Right cardiac atrium (tissue), 5 donors: ENCODE measurements around the gene MYH7. TPM values are rescaled to one million over a fixed set of nuclear protein-coding genes. Genes with fewer than 3 reads are reported as not detected.

Experiments used
- ATAC-seq, 2 donors: fragments of 200-7000 bp; cut with Tn5 transposase; one replicate each; pipeline versions ENCODE4 v1.8.0 to v1.9.1; 2020; ENCODE audit warnings: moderate library complexity in 2 of 2, mild to moderate bottlenecking in 1 of 2
- DNase-seq, 3 donors: peaks; one replicate each; pipeline ENCODE4 v3.0.0-alpha.2; 2020
- H3K27ac ChIP-seq: one replicate; pipeline ENCODE4 v1.5.1; 2013; ENCODE audit warnings: mild to moderate bottlenecking, low read length, control low read depth, moderate library complexity
- H3K27me3 ChIP-seq: one replicate; pipeline ENCODE4 v1.6.1; 2013; ENCODE audit not compliant: control insufficient read depth, insufficient read depth
- H3K4me1 ChIP-seq: one replicate; pipeline ENCODE4 v1.6.1; 2013; ENCODE audit warnings: low read length; ENCODE audit not compliant: control insufficient read depth, insufficient read depth
- H3K4me3 ChIP-seq: one replicate; pipeline ENCODE4 v1.5.1; 2013; ENCODE audit warnings: low read length, control low read depth
- H3K9me3 ChIP-seq: one replicate; pipeline ENCODE4 v1.6.1; 2013; ENCODE audit warnings: low read length; ENCODE audit not compliant: control insufficient read depth
- WGBS: extraction: QIAGEN DNeasy Blood & Tissue Kit; methylation state at CpG from one replicate; pipeline ENCODE4 v1.1.7; 2013; 5-methylcytosine and 5-hydroxymethylcytosine counted together
- intact Hi-C, 4 donors: fragments of 100-400 bp; cut with DNase I; formaldehyde crosslinking; loops; one replicate each; pipeline versions ENCODE4 v1.11.0 to v1.14.0; 2022 to 2023
- polyA plus RNA-seq: library from polyadenylated mRNA; stranded (reverse); fragments of 200-250 nt; gene quantifications from one replicate; pipeline ENCODE4 v1.2.3, GENCODE V29; 2013
- total RNA-seq, 4 donors: library from RNA; stranded (reverse); fragmentation: NEBNext Ultra II Directional; extraction: Animal tissue kit (Norgen Biotek cat#: 25700); gene quantifications; one replicate each; pipeline ENCODE4 v1.2.1, GENCODE V29; 2021
- donor health status: healthy with polysubstance abuse.
- donor health status: DM: no; HTN: yes; CAD: no.
- donor health status: DM: no; HTN: no; CAD: no.
- donor health status: DM: no; HTN: yes; CAD: no; lungs with severe emphysema.
- donor health status: DM: yes; HTN: yes; CAD: no.

The MYH7 gene
- total and polyA plus RNA-seq, 5 donors: 461 to 2,251 (median 639) TPM

DNA sequence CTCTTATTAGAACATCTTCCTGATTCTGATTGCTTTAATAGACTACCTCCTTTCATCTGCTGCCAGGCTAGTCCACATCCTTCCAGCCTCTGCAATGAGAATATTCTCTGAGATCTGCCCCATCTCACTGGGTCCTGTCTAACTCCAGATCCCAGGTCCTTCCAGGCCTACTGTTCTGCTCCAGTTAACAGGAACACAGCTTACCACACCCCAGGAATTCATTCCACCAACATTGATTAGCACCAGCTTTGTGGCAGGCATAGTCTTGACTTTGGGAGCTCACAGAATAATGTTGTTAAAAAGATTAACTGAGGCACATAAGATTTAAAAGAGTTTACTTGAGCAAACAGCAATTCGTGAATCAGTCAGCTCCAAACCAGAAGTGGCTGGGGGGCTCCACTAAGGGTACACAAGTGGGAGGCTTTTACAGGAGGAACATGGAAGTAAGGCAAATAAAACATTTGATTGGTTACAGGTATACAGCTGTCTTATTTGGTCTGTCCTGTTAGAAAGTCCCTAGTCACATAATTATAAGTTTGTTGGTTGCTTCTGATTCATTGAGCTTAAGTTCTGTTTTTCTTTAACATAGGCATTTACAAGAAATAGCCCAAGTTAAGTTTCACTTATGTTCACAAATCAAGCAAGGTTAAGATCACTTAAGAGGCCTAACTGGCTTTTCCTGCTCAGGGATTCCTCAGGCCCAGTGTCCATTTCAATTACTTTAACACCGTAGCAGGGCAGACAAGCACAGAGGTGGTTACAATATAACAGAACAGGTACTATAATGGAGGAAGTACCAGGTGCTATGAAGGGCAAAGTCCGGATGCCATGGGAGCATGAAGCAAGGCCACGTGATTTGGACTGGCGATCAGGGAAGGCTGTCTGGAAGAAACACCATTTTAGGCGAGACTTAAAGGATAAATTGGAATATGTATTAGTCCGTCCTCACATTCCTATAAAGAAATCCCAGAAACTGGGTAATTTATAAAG, 12.2 kb upstream of the MYH7 start:
- no peaks in the 10 kb centered on the region for H3K9me3 ChIP-seq
- DNase-seq (no peak), ATAC-seq (no peak)
- H3K27ac ChIP-seq: no peak overlapping the region
- H3K4me3 ChIP-seq: no peak overlapping the region
- intact Hi-C loops: loop anchor here in 3 of 4 donors (5.0 to 10.0 kb wide), 3 partner anchors 115 to 123 kb away; partner anchors contain the start of gene PABPN1 (in 1 of the 3)
- H3K4me1 ChIP-seq: no peaks in the 10 kb centered on the region
- no peaks in the 10 kb centered on the region for H3K27me3 ChIP-seq
- 85% methylated on average over 7 of the region's 7 CpGs for WGBS

DNA sequence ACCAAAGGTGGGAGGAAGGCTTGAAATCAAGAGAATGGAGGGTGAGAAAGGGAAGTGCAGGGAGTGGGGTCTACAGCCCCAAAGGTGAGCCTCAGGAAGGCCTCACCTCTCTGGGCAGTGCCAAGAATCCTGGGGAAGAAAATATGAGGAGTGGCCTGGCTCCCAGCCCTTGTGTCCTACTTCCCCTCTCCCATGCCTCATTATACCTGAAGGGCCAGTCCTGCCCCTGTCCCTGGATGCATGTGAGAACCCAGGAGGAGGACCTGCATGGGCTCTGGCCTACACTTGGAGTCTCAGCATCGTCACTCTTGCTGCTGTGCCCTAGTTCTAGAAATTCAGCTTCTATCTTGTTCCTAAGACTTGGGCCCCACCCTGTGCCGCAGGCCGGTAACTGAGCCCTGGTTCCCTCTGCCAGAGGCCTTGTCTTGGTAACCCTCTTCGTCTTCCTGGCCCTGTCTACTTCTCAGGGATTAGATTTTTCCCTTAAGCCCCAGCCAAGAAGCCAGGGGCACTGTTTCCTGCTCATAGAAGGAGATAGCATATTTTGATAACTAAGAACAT, 10.9 kb upstream of the MYH7 start:
- intact Hi-C loops: loop anchor here in 3 of 4 donors (5.0 to 10.0 kb wide), 3 partner anchors 114 to 122 kb away; partner anchors contain the start of gene PABPN1 (in 1 of the 3)
- WGBS: 33% methylated on average over 4 of the region's 4 CpGs
- DNase-seq (peak in 2 of 3 donors; percentile 70 to 80), ATAC-seq (peak; percentile 54 to 68)
- peaks cover 2% of the 10 kb centered on the region for H3K4me1 ChIP-seq
- peak overlapping the region; percentile 69 for H3K27ac ChIP-seq
- no peak overlapping the region for H3K4me3 ChIP-seq
- H3K9me3 ChIP-seq: no peaks in the 10 kb centered on the region
- H3K27me3 ChIP-seq: no peaks in the 10 kb centered on the region

DNA sequence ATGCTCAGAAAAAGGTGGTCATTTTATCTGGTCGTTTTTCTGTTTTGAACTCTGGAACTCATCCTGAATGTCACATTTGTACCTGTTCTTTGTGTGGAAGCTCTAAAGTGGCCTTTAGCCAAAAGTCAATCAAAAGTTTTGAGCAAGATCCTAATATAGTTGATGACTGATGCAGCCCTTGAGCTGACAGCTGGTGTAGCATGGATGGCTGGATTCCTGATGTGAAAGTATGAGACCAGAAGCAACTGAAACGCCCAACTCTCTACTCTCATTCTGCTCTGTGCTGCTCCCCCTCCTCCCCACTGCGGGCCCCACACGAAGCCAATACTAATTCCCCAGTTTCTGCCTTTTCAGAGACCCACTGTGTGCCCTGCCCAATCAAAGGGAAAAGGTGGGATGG, 10.3 kb upstream of the MYH7 start:
- no peak for DNase-seq
- peak overlapping the region; percentile 69 for H3K27ac ChIP-seq
- peaks cover 6% of the 10 kb centered on the region for H3K4me1 ChIP-seq
- H3K9me3 ChIP-seq: no peaks in the 10 kb centered on the region
- WGBS: 44% methylated on average over 4 of the region's 4 CpGs
- H3K4me3 ChIP-seq: no peak overlapping the region
- no peaks in the 10 kb centered on the region for H3K27me3 ChIP-seq
- no peak for ATAC-seq
- intact Hi-C loops: loop anchor here in 3 of 4 donors (5.0 to 10.0 kb wide), 3 partner anchors 113 to 121 kb away; partner anchors contain the start of gene PABPN1 (in 1 of the 3)

DNA sequence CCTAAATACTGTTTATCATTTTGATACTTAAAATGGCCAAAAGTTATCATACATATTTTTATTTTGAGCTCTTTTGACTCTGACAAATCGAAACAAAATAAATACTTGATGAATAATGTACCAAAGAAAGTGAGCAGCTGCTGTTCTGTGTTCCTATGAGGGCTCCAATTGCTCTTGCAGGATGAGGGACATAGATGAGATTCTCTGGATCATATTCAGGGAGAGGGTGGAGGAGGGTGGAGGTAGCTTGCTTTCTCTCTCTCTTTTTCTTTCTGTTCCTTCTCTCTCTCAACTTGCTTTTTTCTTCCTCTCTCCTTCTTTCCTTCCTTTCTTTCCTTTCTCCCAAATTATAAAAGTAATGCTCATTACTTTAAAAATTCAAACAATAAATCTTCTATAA, 8.9 kb upstream of the MYH7 start:
- Histone ChIP-seq H3K4me3 (no peak overlapping the region), H3K4me1 (peaks cover 8% of the 10 kb centered on the region), H3K27me3 (no peaks in the 10 kb centered on the region), H3K9me3 (no peaks in the 10 kb centered on the region), H3K27ac (no peak overlapping the region)
- WGBS: 53% methylated on average over 1 of the region's 1 CpG
- DNase-seq (no peak), ATAC-seq (no peak)
- intact Hi-C loops: loop anchor here in 2 of 4 donors (5.0 to 10.0 kb wide), 2 partner anchors 37 to 120 kb away; partner anchors contain the start of genes MYH6 (in 1 of the 2) and PABPN1 (in 1 of the 2)

DNA sequence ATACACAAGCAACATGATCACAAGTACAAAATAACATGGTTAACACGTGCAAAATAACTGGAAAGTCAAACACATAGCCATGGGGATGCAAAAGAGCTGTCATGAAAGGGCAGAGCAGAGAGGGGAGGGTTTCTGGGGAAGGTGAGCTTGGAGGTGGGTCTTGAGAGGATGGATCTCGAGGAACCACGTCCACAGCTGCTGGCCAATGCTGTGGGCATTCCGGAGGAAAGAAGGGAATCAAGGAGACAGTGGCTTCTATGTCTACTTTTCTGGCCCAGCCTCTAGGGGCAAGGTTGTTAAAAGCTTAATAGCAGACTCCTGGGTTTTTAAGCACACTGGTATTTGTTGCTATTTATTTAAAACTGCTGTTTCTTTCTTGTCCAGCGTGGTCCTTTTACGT, 8.4 kb upstream of the MYH7 start:
- Histone ChIP-seq H3K27me3 (no peaks in the 10 kb centered on the region), H3K27ac (peak overlapping the region; percentile 96), H3K9me3 (no peaks in the 10 kb centered on the region), H3K4me1 (peaks cover 8% of the 10 kb centered on the region), H3K4me3 (no peak overlapping the region)
- 59% methylated on average over 6 of the region's 6 CpGs for WGBS
- no peak for DNase-seq
- intact Hi-C loops: loop anchor here in 3 of 4 donors (2.0 to 10.0 kb wide), 3 partner anchors 35 to 119 kb away; partner anchors contain the start of genes MYH6 (in 2 of the 3) and PABPN1 (in 1 of the 3)
- ATAC-seq: no peak

DNA sequence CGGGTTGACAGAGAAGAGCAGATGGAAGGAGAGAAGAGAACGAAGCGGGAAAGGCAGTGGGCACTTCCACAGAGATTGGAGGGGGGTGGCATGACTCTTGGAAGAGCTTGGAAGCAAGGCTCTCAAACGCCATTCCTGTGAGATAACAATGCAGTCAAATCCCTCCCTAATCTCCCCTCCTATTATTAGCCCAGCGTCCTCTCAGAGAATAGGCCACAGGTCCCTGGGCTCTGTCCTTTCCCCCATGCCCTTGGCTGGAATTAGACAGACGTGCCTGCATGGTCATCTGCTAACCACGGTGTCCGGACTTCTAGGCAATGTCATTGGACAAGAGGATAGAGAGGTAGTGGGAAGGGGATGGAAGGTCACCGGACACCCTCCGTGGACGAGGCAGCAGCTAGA, 8.0 kb upstream of the MYH7 start:
- peak overlapping the region; percentile 96 for H3K27ac ChIP-seq
- H3K9me3 ChIP-seq: no peaks in the 10 kb centered on the region
- intact Hi-C loops: loop anchor here in 3 of 4 donors (2.0 to 10.0 kb wide), 3 partner anchors 35 to 119 kb away; partner anchors contain the start of genes MYH6 (in 2 of the 3) and PABPN1 (in 1 of the 3)
- WGBS: 45% methylated on average over 11 of the region's 11 CpGs
- H3K4me3 ChIP-seq: no peak overlapping the region
- ATAC-seq (peak; percentile 71 to 72), DNase-seq (peak in 1 of 3 donors; percentile 56)
- H3K4me1 ChIP-seq: peaks cover 8% of the 10 kb centered on the region
- no peaks in the 10 kb centered on the region for H3K27me3 ChIP-seq

DNA sequence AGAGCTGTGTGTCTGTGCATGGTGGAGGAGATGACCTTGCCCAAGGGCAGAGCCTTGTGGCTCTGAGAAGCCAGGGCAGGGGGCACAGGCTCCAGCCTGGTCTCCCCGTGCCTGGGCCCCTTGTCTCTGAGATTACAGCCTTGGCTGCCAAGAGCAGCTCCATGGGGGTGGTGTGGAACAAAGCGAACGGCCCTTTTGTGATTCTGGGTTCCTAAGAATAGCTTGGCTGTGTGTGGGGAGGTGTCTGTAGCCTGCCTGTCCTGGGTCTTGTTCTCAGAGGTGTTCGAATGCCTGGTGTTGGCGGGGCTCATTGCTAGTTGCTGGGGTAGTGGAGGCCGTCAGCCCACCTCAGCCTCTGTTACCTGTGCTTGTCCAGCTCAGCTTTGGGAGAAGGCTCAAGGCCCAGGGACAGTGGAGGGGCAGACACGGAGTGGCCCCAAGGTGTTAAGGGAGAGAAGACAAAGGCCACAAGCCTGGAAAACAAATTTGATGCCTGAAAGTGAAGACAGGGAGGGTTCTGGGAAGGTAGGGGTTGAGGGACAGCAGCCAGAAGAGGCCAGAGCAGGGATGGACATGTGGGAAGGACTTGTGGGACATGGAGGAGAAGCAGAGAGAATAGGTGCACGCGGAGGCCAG, 7.4 kb upstream of the MYH7 start:
- 56% methylated on average over 9 of the region's 9 CpGs for WGBS
- peak; percentile 58 to 67 for ATAC-seq

DNA sequence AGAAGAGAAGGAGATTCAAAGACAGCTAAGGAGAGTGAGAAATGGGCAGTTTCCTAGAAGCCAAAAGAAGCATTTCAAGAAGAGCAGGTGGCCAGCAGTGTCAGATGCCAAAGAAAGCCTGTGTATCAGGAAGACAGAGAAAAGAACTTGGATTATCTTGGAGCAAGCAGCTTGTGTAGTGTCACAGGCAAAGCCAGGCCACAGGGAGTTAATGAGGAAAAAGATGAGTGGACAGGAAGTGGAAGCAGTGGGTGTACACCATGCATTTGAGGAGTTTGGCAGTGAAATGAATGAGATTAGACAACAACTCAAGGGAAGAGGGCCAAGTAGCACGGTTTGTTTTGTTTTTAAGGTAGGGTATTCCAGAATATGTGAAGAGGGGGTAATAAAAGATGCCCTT, 5.6 kb upstream of the MYH7 start:
- WGBS: 10% methylated on average over 1 of the region's 1 CpG
- H3K4me1 ChIP-seq: peaks cover 10% of the 10 kb centered on the region
- no peaks in the 10 kb centered on the region for H3K9me3 ChIP-seq
- DNase-seq (no peak), ATAC-seq (no peak)
- intact Hi-C loops: loop anchor here in 2 of 4 donors (5.0 to 10.0 kb wide), 2 partner anchors 34 to 116 kb away; partner anchors contain the start of genes MYH6 (in 1 of the 2) and PABPN1 (in 1 of the 2)
- H3K27ac ChIP-seq: peak overlapping the region; percentile 94
- H3K27me3 ChIP-seq: no peaks in the 10 kb centered on the region
- no peak overlapping the region for H3K4me3 ChIP-seq

More for the DNA sequence above, 7.4 kb upstream of the MYH7 start:
- H3K9me3 ChIP-seq: no peaks in the 10 kb centered on the region
- peak in 2 of 3 donors; percentile 76 for DNase-seq
- peak overlapping the region; percentile 94 for H3K27ac ChIP-seq
- peaks cover 8% of the 10 kb centered on the region for H3K4me1 ChIP-seq
- intact Hi-C loops: loop anchor here in 3 of 4 donors (2.0 to 10.0 kb wide), 3 partner anchors 34 to 118 kb away; partner anchors contain the start of genes MYH6 (in 2 of the 3) and PABPN1 (in 1 of the 3)
- no peaks in the 10 kb centered on the region for H3K27me3 ChIP-seq
- H3K4me3 ChIP-seq: no peak overlapping the region

DNA sequence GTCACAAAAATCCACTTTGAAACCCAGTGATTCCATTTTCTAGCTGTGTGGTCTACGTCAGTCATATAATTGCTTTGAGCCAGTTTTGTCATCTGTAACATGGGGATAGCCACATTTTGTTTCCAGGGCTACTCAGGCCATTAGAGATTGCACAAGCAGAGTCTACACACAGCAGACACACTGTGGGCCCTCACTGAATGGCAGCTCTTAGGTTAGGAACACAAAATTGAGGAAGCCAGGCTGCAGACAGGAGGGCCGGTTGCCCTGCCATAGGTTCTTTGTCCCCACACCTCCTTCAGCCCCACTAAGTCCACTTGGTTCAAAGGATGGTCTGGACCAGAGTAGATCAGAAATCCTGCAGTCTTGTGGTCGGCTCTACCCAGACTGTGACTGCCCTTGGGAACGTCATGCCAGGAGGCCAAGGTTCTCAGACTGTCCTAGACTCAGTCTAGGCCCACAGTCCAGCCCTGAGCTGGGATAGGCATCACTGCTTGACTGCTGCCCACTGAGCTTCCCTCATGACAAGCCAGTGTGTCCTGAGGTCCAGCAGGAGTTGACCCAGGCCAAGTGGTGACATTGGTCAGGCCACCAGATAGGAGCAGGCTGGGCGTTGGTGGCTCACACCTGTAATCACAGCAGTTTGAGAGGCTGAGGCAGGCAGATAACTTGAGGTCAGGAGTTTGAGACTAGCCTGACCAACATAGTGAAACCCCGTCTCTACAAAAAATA, 3.8 kb upstream of the MYH7 start:
- no peaks in the 10 kb centered on the region for H3K9me3 ChIP-seq
- intact Hi-C loops: no loop called here
- WGBS: 70% methylated on average over 6 of the region's 6 CpGs
- no peaks in the 10 kb centered on the region for H3K27me3 ChIP-seq
- no peak overlapping the region for H3K4me3 ChIP-seq
- ATAC-seq: no peak
- DNase-seq: no peak
- peaks cover 12% of the 10 kb centered on the region for H3K4me1 ChIP-seq
- H3K27ac ChIP-seq: peak overlapping the region; percentile 74
